Stimulated activated CD4-positive, alpha-beta T cell treated with anti-CD3 and anti-CD28 coated beads, Interleukin-1b, Interleukin-23, amount 100 ng/mL, for 24 hours (primary cell): Measurements from ENCODE around the gene RAB24.
"Not testable (repeated sequence)": the region's sequence is repeated elsewhere in the genome, so short reads cannot be mapped to it uniquely, and the experiment has no call there.

Experiments
- DNase-seq, 4 experiments: peaks; one replicate each; pipeline ENCODE4 v3.0.0-alpha.2; 2020; ENCODE audit warnings: low read depth in 4 of 4, low spot score in 1 of 4

Gene RAB24

GRCh38 chr5:177296581-177296980, 6.9 kb downstream of the RAB24 start:
- no peak for DNase-seq

- DNase-seq = no peak
Measured at GRCh38 chr5:177295924-177296323, 7.6 kb downstream of the RAB24 start.

GRCh38 chr5:177294632-177295031, 8.9 kb downstream of the RAB24 start:
- DNase-seq = no peak

- no peak for DNase-seq
Measured at GRCh38 chr5:177293819-177294581, 9.5 kb downstream of the RAB24 start.

- no peak for DNase-seq
Measured at GRCh38 chr5:177291735-177292134, 11.8 kb downstream of the RAB24 start.

- DNase-seq = no peak
Measured at GRCh38 chr5:177290816-177291596, 12.5 kb downstream of the RAB24 start.

- DNase-seq = no peak
Measured at GRCh38 chr5:177288191-177288590, 15.3 kb downstream of the RAB24 start.

- no peak for DNase-seq
Measured at GRCh38 chr5:177276886-177277285, 26.6 kb downstream of the RAB24 start.

GRCh38 chr5:177275883-177276282, 27.6 kb downstream of the RAB24 start:
- DNase-seq = no peak

GRCh38 chr5:177271113-177271512, 32.4 kb downstream of the RAB24 start:
- no peak for DNase-seq

GRCh38 chr5:177270653-177271052, 32.9 kb downstream of the RAB24 start:
- no peak for DNase-seq

GRCh38 chr5:177269976-177270375, 33.5 kb downstream of the RAB24 start:
- DNase-seq = no peak

GRCh38 chr5:177269232-177269895, 34.2 kb downstream of the RAB24 start:
- no peak for DNase-seq

- no peak for DNase-seq
Measured at GRCh38 chr5:177265395-177265794, 38.1 kb downstream of the RAB24 start.

GRCh38 chr5:177264178-177264577, 39.3 kb downstream of the RAB24 start:
- no peak for DNase-seq

- no peak for DNase-seq
Measured at GRCh38 chr5:177261510-177261909, 42.0 kb downstream of the RAB24 start.

GRCh38 chr5:177260961-177261360, 42.6 kb downstream of the RAB24 start:
- no peak for DNase-seq

GRCh38 chr5:177258711-177259110, 44.8 kb downstream of the RAB24 start:
- not testable (repeated sequence) for DNase-seq

- no peak for DNase-seq
Measured at GRCh38 chr5:177256296-177256695, 47.2 kb downstream of the RAB24 start.

GRCh38 chr5:177253252-177253651, 50.3 kb downstream of the RAB24 start:
- DNase-seq = no peak
